Smooth muscle cell (in vitro differentiated cells): ENCODE results near the gene ZFR2. TPM values are rescaled to one million over a fixed set of nuclear protein-coding genes. Genes with fewer than 3 reads are reported as not detected.
"Not testable (repeated sequence)": the region's sequence is repeated elsewhere in the genome, so short reads cannot be mapped to it uniquely, and the experiment has no call there.

ENCODE experiments used
- DNase-seq: peaks from one replicate; lab custom pipeline; 2025; ENCODE audit not compliant: unreplicated experiment; lab: John Stamatoyannopoulos, UW
- H2AFZ ChIP-seq: fragments of 200-600 bp; sonication (generic); 2 replicates; pipeline ENCODE4 v1.6.0; 2016; ENCODE audit warnings: antibody characterized with exemption, low read depth, mild to moderate bottlenecking
- H3F3A ChIP-seq: fragments of 200-600 bp; sonication (generic); 2 replicates; pipeline ENCODE4 v1.6.0; 2017; ENCODE audit warnings: antibody characterized with exemption, low read depth
- H3K27ac ChIP-seq: fragments of 200-600 bp; sonication (generic); 2 replicates; pipeline ENCODE4 v1.5.1; 2016; ENCODE audit warnings: low read depth, mild to moderate bottlenecking
- H3K27me3 ChIP-seq: fragments of 200-600 bp; sonication (generic); 2 replicates; pipeline ENCODE4 v1.6.1; 2016; ENCODE audit warnings: low read depth, mild to moderate bottlenecking
- H3K36me3 ChIP-seq: fragments of 200-600 bp; sonication (generic); 2 replicates; pipeline ENCODE4 v1.5.1; 2016; ENCODE audit warnings: low read depth
- H3K4me1 ChIP-seq: fragments of 200-600 bp; sonication (generic); 2 replicates; pipeline ENCODE4 v1.5.1; 2016; ENCODE audit warnings: low read depth
- H3K4me2 ChIP-seq: fragments of 200-600 bp; sonication (generic); 2 replicates; pipeline ENCODE4 v1.6.0; 2016; ENCODE audit warnings: mild to moderate bottlenecking
- H3K4me3 ChIP-seq: fragments of 200-600 bp; sonication (generic); 2 replicates; pipeline ENCODE4 v1.5.1; 2016; ENCODE audit warnings: mild to moderate bottlenecking
- H3K79me2 ChIP-seq: fragments of 200-600 bp; sonication (generic); 2 replicates; pipeline ENCODE4 v1.6.0; 2016; ENCODE audit warnings: low read depth, mild to moderate bottlenecking
- H3K9ac ChIP-seq: fragments of 200-600 bp; sonication (generic); 2 replicates; pipeline ENCODE4 v1.6.0; 2016; ENCODE audit warnings: low read depth
- H3K9me3 ChIP-seq: fragments of 200-600 bp; sonication (generic); replicated peaks from 2 replicates; pipeline ENCODE4 v1.5.1; 2016; ENCODE audit warnings: low read depth
- H4K20me1 ChIP-seq: fragments of 200-600 bp; sonication (generic); 2 replicates; pipeline ENCODE4 v1.6.0; 2016; ENCODE audit warnings: low read depth
- WGBS: methylation state at CpG from one replicate; pipeline ENCODE4 v1.1.7; 2016; ENCODE audit warnings: low lambda C conversion rate; 5-methylcytosine and 5-hydroxymethylcytosine counted together
- polyA plus RNA-seq: library from polyadenylated mRNA; unstranded; fragments of >200 nt; fragmentation: Nextera tagmentation; extraction: Ambion mirVana; gene quantifications from 2 replicates; pipeline ENCODE4 v1.2.1, GENCODE V29; 2016
- total RNA-seq: library from RNA; depleted of rRNA; stranded (reverse); fragments of >200 nt; gene quantifications from 2 replicates; pipeline ENCODE4 v1.2.3, GENCODE V29; 2014
- TF ChIP-seq, protein P1 (sequence below): fragments of 200-600 bp; sonication (generic); IDR thresholded peaks from 2 replicates; pipeline ENCODE4 v1.5.1; 2017; ENCODE audit warnings: borderline replicate concordance, mild to moderate bottlenecking, antibody characterized with exemption; ENCODE audit not compliant: insufficient read depth, poor library complexity, severe bottlenecking

The ZFR2 gene
- total and polyA plus RNA-seq, 2 experiments from 2014 or later: 0.54 to 1.8 TPM

- H3K4me2 ChIP-seq: peak within 1 kb of the TSS; percentile 61
Observed at GRCh38 chr19:3880471-3881271, 11.8 kb upstream of the ZFR2 start, which contains the start of gene ATCAY. TSS of gene ATCAY (plus strand) at chr19:3880685. CDS start at chr19:3885768, 5,083 bp downstream.

DNA sequence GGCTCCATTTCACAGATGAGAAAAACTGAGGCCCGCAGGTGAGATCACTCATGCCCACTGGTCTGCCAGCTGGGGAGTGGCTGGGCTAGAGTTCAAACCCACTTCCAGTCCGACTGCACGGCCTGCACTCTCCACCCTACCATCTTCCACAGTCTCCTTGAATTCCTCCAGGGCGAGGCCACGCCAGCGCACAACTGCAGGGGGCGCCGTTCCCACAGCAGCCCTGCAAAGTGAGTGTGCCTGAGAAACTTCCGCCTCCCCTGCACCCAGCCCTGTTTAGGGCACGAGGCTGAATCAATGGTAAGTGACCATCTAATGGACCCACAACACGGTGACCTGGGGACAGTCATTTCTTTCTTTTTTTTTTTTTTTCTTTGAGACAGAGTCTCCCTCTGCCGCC is 10.8 kb upstream of the ZFR2 start:
- Histone ChIP-seq H3K79me2 (no peaks in the 10 kb centered on the region), H3F3A (no peaks in the 10 kb centered on the region), H4K20me1 (no peaks in the 10 kb centered on the region), H3K27me3 (peaks cover 43% of the 10 kb centered on the region), H2AFZ (no peak overlapping the region), H3K36me3 (no peaks in the 10 kb centered on the region), H3K9me3 (no peaks in the 10 kb centered on the region), H3K4me1 (peaks cover 3% of the 10 kb centered on the region), H3K9ac (no peak overlapping the region), H3K4me2 (no peak overlapping the region), H3K4me3 (no peak overlapping the region), H3K27ac (no peak overlapping the region)
- WGBS: 61% methylated on average over 12 of the region's 12 CpGs
- no peak for DNase-seq
- TF ChIP-seq, protein P1, sequence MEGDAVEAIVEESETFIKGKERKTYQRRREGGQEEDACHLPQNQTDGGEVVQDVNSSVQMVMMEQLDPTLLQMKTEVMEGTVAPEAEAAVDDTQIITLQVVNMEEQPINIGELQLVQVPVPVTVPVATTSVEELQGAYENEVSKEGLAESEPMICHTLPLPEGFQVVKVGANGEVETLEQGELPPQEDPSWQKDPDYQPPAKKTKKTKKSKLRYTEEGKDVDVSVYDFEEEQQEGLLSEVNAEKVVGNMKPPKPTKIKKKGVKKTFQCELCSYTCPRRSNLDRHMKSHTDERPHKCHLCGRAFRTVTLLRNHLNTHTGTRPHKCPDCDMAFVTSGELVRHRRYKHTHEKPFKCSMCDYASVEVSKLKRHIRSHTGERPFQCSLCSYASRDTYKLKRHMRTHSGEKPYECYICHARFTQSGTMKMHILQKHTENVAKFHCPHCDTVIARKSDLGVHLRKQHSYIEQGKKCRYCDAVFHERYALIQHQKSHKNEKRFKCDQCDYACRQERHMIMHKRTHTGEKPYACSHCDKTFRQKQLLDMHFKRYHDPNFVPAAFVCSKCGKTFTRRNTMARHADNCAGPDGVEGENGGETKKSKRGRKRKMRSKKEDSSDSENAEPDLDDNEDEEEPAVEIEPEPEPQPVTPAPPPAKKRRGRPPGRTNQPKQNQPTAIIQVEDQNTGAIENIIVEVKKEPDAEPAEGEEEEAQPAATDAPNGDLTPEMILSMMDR: no peak

More at GRCh38 chr19:3880471-3881271, 11.8 kb upstream of the ZFR2 start, which contains the start of gene ATCAY:
- Histone ChIP-seq H4K20me1 (no peaks in the 10 kb centered on the region), H3F3A (no peaks in the 10 kb centered on the region), H2AFZ (no peak within 1 kb of the TSS), H3K9ac (no peak within 1 kb of the TSS), H3K27ac (no peak within 1 kb of the TSS), H3K36me3 (no peaks in the 10 kb centered on the region), H3K9me3 (no peaks in the 10 kb centered on the region), H3K4me1 (peaks cover 3% of the 10 kb centered on the region), H3K79me2 (no peaks in the 10 kb centered on the region), H3K4me3 (peak within 1 kb of the TSS; percentile 0), H3K27me3 (peaks cover 43% of the 10 kb centered on the region)
- WGBS: 2% methylated on average over 44 of the region's 49 CpGs
- no peak for DNase-seq
- TF ChIP-seq, protein P1: no peak

- H3K9me3 ChIP-seq, H2AFZ ChIP-seq, H3K9ac ChIP-seq, H3K4me3 ChIP-seq, H3K27ac ChIP-seq, H4K20me1 ChIP-seq, H3K36me3 ChIP-seq, H3K4me1 ChIP-seq, H3K4me2 ChIP-seq, H3F3A ChIP-seq, DNase-seq, H3K79me2 ChIP-seq: not testable (repeated sequence)
- peaks cover 14% of the 10 kb centered on the region for H3K27me3 ChIP-seq
- WGBS: 79% methylated on average over 13 of the region's 13 CpGs
Observed at GRCh38 chr19:3874695-3875094, 5.9 kb upstream of the ZFR2 start.

DNA sequence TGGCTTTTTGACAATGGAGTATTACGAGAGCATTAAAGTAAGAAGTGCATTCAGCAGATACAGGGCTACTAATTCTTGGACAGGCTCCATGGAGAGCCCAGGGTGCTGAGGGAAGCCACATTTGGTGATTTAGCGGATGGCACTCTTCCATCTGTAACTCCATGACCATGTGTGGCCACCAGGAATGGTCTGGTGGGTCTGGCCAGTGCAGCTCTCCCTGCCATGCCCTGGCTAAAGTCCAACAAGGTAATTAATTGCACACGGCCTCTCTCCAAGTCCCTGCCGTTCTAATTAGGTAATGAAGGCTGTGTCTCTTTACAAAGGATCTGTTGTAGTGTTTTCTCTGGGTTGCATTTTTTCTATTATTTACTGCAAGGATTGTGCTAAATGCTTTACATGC is 4.3 kb upstream of the ZFR2 start:
- no peak for DNase-seq
- Histone ChIP-seq H3K9me3 (no peaks in the 10 kb centered on the region), H4K20me1 (no peaks in the 10 kb centered on the region), H3K4me3 (no peak overlapping the region), H3K9ac (no peak overlapping the region), H2AFZ (no peak overlapping the region), H3F3A (no peaks in the 10 kb centered on the region), H3K4me2 (no peak overlapping the region), H3K4me1 (no peaks in the 10 kb centered on the region), H3K79me2 (no peaks in the 10 kb centered on the region), H3K27ac (no peak overlapping the region), H3K36me3 (no peaks in the 10 kb centered on the region), H3K27me3 (peaks cover 17% of the 10 kb centered on the region)
- WGBS: 82% methylated on average over 4 of the region's 4 CpGs
- TF ChIP-seq, protein P1: no peak
